PC-9 (cell line): ENCODE data around the gene RBM25.
"Not testable (repeated sequence)": the region's sequence is repeated elsewhere in the genome, so short reads cannot be mapped to it uniquely, and the experiment has no call there.

Experiments
- EZH2 ChIP-seq: fragments of 200-600 bp; sonication (generic); IDR thresholded peaks from 2 replicates; pipeline ENCODE4 v1.8.0; 2017; ENCODE audit warnings: antibody characterized with exemption, low read depth
- TF ChIP-seq, protein P1 (sequence below): fragments of 200-600 bp; sonication (generic); conservative IDR thresholded peaks from 2 replicates; pipeline ENCODE4 v1.6.1; 2017; ENCODE audit warnings: mixed run types, antibody characterized with exemption, mild to moderate bottlenecking, moderate library complexity

DNA sequence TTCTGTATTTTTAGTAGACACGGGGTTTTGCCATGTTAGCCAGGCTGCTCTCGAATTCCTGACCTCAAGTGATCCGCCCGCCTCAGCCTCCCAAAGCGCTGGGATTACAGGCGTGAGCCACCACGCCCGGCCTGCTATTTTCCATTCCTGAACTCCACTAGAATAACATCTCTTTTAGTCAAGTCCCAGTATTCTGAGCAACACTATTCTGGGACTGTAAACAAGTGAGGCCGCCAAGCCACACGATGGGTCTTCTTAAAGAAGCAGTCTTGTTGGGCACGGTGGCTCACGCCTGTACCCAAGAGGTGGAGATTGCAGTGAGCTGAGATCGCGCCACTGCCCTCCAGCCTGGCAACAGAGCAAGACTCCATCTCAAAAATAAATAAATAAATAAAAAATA, 42.8 kb upstream of the RBM25 start:
- TF ChIP-seq, protein P1, sequence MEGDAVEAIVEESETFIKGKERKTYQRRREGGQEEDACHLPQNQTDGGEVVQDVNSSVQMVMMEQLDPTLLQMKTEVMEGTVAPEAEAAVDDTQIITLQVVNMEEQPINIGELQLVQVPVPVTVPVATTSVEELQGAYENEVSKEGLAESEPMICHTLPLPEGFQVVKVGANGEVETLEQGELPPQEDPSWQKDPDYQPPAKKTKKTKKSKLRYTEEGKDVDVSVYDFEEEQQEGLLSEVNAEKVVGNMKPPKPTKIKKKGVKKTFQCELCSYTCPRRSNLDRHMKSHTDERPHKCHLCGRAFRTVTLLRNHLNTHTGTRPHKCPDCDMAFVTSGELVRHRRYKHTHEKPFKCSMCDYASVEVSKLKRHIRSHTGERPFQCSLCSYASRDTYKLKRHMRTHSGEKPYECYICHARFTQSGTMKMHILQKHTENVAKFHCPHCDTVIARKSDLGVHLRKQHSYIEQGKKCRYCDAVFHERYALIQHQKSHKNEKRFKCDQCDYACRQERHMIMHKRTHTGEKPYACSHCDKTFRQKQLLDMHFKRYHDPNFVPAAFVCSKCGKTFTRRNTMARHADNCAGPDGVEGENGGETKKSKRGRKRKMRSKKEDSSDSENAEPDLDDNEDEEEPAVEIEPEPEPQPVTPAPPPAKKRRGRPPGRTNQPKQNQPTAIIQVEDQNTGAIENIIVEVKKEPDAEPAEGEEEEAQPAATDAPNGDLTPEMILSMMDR = not testable (repeated sequence)
- TF ChIP-seq EZH2 = not testable (repeated sequence)
